Suprapubic skin (tissue), 4 donors: ENCODE results near the gene PRKD2.

ENCODE experiments used
- CTCF ChIP-seq, 2 donors: fragments of 200-600 bp in 1 of 2; fragments of 450-650 bp in 1 of 2; sonication (generic) in 1 of 2; IDR thresholded peaks; one replicate each; pipeline ENCODE4 v1.5.1; 2016 to 2019; ENCODE audit warnings: antibody characterized with exemption in 2 of 2, mild to moderate bottlenecking in 1 of 2, moderate library complexity in 1 of 2
- POLR2A ChIP-seq, 2 donors: fragments of 450-650 bp; IDR thresholded peaks; one replicate each; pipeline ENCODE4 v1.6.1; 2017; ENCODE audit warnings: antibody characterized with exemption in 2 of 2, mild to moderate bottlenecking in 2 of 2, moderate library complexity in 2 of 2
- POLR2AphosphoS5 ChIP-seq, 3 donors: sonication (generic); formaldehyde crosslinking; IDR thresholded peaks; one replicate each; pipeline ENCODE4 v1.6.1; 2017; ENCODE audit warnings: antibody characterized with exemption in 3 of 3

GRCh38 chr19:46745030-46745429 lies 28.1 kb upstream of the PRKD2 start:
- TF ChIP-seq POLR2A (IDR thresholded peaks at IDR 0.05) = no peak
- TF ChIP-seq CTCF (IDR thresholded peaks at IDR 0.05) = no peak
- TF ChIP-seq POLR2AphosphoS5 (IDR thresholded peaks at IDR 0.05) = no peak
